Breast epithelium (tissue), 3 donors: ENCODE data around the gene BZW2.

ENCODE experiments used
- CTCF ChIP-seq, 3 donors: fragments of 450-650 bp; IDR thresholded peaks; one replicate each; pipeline ENCODE4 v1.5.1; 2016 to 2017; ENCODE audit warnings: antibody characterized with exemption in 3 of 3, mild to moderate bottlenecking in 3 of 3, moderate library complexity in 3 of 3
- POLR2A ChIP-seq: fragments of 450-650 bp; IDR thresholded peaks from one replicate; pipeline ENCODE4 v1.6.1; 2016; ENCODE audit warnings: antibody characterized with exemption, mild to moderate bottlenecking, moderate library complexity
- POLR2AphosphoS5 ChIP-seq, 3 donors: sonication (generic); formaldehyde crosslinking; IDR thresholded peaks; one replicate each; pipeline ENCODE4 v1.6.1; 2017; ENCODE audit warnings: antibody characterized with exemption in 3 of 3

- TF ChIP-seq POLR2AphosphoS5 (IDR thresholded peaks at IDR 0.05) (no peak), CTCF (IDR thresholded peaks at IDR 0.05) (no peak), POLR2A (no peak)
These were observed 99.7 kb downstream of the BZW2 start for GRCh38 chr7:16745645-16746044.
